GM13977 (cell line): Measurements from ENCODE around the gene CCL4L2.
"Not testable (repeated sequence)": the region's sequence is repeated elsewhere in the genome, so short reads cannot be mapped to it uniquely, and the experiment has no call there.

Source experiments
- DNase-seq: peaks from one replicate; pipeline ENCODE4 v3.0.0; 2012; ENCODE audit warnings: low spot score
- CTCF ChIP-seq: IDR thresholded peaks from 2 replicates; pipeline ENCODE4 v1.5.1; 2012; ENCODE audit warnings: mild to moderate bottlenecking, control low read depth; ENCODE audit not compliant: insufficient read depth; ENCODE audit errors: extremely low read depth, missing control alignments
- in situ Hi-C: fragments of 300-500 bp; cut with MboI; formaldehyde crosslinking; loops from one replicate; pipeline ENCODE4 v1.12.0; 2022; ENCODE audit warnings: low sequenced_read_pairs, low pct_unique_long_range_greater_than_20kb, mixed read lengths, inconsistent platforms; ENCODE audit not compliant: unreplicated experiment

The CCL4L2 gene

GRCh38 chr17:36197387-36197703, 13.5 kb upstream of the CCL4L2 start:
- DNase-seq, result no peak
- in situ Hi-C loops, result no loop called here
- no peak for TF ChIP-seq CTCF

GRCh38 chr17:36198831-36199465, 11.9 kb upstream of the CCL4L2 start:
- DNase-seq, result no peak
- in situ Hi-C loops, result no loop called here
- TF ChIP-seq CTCF, result no peak

- in situ Hi-C loops, DNase-seq: not testable (repeated sequence)
Observed at GRCh38 chr17:36201102-36201501, 9.8 kb upstream of the CCL4L2 start.

GRCh38 chr17:36201506-36201905, 9.4 kb upstream of the CCL4L2 start:
- in situ Hi-C loops, DNase-seq: not testable (repeated sequence)

- no peak for TF ChIP-seq CTCF
- no peak for DNase-seq
- in situ Hi-C loops, result no loop called here
Observed at GRCh38 chr17:36203335-36203734, 7.5 kb upstream of the CCL4L2 start.

GRCh38 chr17:36204724-36205500, 6.0 kb upstream of the CCL4L2 start:
- DNase-seq, result no peak
- TF ChIP-seq CTCF, result no peak
- in situ Hi-C loops, result no loop called here

DNA sequence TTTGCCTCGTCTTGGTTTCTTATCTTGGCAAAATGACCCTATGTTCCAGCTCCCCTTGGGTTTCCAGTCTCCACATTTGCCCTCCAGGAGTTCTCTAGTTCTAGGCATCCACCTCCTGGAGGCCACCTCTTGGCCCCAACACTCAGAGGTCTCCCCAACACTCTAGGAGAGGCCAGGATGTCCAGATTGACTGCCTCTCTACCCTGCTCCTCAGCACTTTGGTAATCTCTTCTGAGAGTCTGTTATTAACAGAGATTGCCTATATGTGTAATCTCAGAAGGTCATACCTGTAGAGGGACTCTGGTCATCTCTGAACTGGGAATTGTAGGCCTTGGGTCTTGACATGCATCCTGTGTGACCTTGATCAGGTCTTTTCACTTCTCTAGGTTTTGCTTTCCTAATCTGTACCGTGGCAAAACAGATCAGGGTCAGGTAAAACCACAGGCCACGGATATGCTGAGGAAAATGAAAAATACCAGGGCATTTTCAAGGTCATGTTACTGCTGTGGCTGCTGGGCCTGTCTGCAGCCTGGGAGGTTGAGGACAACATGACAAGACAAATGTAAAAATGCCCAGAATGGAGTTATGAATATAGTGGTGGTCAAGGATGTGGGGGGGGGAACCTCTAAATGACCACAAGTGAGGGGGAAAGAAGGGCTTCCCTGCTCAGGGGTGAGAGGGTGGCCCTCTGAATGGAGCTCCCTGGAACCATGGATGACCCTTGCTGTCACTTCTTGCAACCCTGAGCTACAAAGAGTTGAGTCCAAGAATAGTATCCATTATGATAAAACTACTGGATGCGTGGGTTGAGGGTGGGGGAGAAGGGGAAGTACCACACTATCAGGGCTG, 5.0 kb upstream of the CCL4L2 start:
- in situ Hi-C loops, result no loop called here
- DNase-seq, result no peak
- TF ChIP-seq CTCF, result no peak

- in situ Hi-C loops, DNase-seq: not testable (repeated sequence)
Observed at GRCh38 chr17:36206486-36206821, 4.4 kb upstream of the CCL4L2 start.

DNA sequence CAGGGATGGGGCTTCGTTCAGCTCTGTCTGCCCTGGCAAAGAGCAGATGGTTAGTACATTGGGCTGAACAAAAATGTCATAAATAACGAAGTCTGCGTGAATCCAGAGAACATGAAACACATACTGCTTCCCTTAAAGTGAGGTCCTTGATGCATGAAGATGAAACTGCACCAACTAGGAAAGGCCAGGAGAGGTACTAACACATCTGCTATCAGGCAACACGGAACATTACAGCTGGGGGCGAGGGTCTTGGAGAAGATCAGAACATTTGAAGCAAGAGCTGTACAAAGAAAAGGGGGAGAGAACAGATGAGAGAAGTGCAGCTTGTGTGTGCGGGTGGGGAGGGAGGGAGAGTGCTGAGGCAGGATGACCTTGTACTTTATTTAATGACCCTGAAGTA, 3.5 kb upstream of the CCL4L2 start:
- DNase-seq, in situ Hi-C loops: not testable (repeated sequence)
